ENCODE results near the gene ZBED1.
A peak's percentile ranks its signal among the peaks of the same experiment; 100 is the strongest.
"Not testable (repeated sequence)": the region's sequence is repeated elsewhere in the genome, so short reads cannot be mapped to it uniquely, and the experiment has no call there.

Gene ZBED1

GRCh38 chrX:2500803-2501558 lies at the start of gene ZBED1, which contains the start of gene DHRSX:
Gene ZBED1 (minus strand): TSS chrX:2500976. CDS start chrX:2490719, 10,257 bp downstream.
Gene DHRSX (minus strand): TSS chrX:2500976. CDS start chrX:2500925, 51 bp downstream.
- peak; percentile 26 for DNase-seq

GRCh38 chrX:2549876-2550275 lies 49.1 kb upstream of the ZBED1 start:
- no peak for DNase-seq

GRCh38 chrX:2548711-2549423 lies 48.1 kb upstream of the ZBED1 start:
- no peak for DNase-seq

GRCh38 chrX:2547736-2548135 lies 47.0 kb upstream of the ZBED1 start:
- no peak for DNase-seq

GRCh38 chrX:2546496-2546895 lies 45.7 kb upstream of the ZBED1 start:
- DNase-seq, result no peak

GRCh38 chrX:2545144-2545543 lies 44.4 kb upstream of the ZBED1 start:
- no peak for DNase-seq

- no peak for DNase-seq
Measured at GRCh38 chrX:2542826-2543521, 42.2 kb upstream of the ZBED1 start.

GRCh38 chrX:2541603-2542002 lies 40.8 kb upstream of the ZBED1 start:
- DNase-seq, result no peak

GRCh38 chrX:2540426-2540947 lies 39.7 kb upstream of the ZBED1 start:
- no peak for DNase-seq

- no peak for DNase-seq
Measured at GRCh38 chrX:2539586-2539985, 38.8 kb upstream of the ZBED1 start.

- DNase-seq, result no peak
Measured at GRCh38 chrX:2538031-2538757, 37.4 kb upstream of the ZBED1 start.

- DNase-seq, result no peak
Measured at GRCh38 chrX:2536974-2537373, 36.2 kb upstream of the ZBED1 start.

GRCh38 chrX:2536141-2536540 lies 35.4 kb upstream of the ZBED1 start:
- no peak for DNase-seq

GRCh38 chrX:2534261-2535021 lies 33.7 kb upstream of the ZBED1 start:
- DNase-seq, result not testable (repeated sequence)

- no peak for DNase-seq
Measured at GRCh38 chrX:2533424-2533823, 32.6 kb upstream of the ZBED1 start.

GRCh38 chrX:2526390-2526789 lies 25.6 kb upstream of the ZBED1 start:
- no peak for DNase-seq

GRCh38 chrX:2523911-2524310 lies 23.1 kb upstream of the ZBED1 start:
- DNase-seq, result no peak

- DNase-seq, result no peak
Measured at GRCh38 chrX:2521927-2522386, 21.2 kb upstream of the ZBED1 start.

- DNase-seq, result no peak
Measured at GRCh38 chrX:2521092-2521926, 20.5 kb upstream of the ZBED1 start.

GRCh38 chrX:2520539-2520938 lies 19.8 kb upstream of the ZBED1 start:
- DNase-seq, result no peak

- not testable (repeated sequence) for DNase-seq
Measured at GRCh38 chrX:2519638-2520037, 18.9 kb upstream of the ZBED1 start.

Data from HCEC 1CT (cell line).